Measurements from ENCODE around the gene STEAP2. TPM values are rescaled to one million over a fixed set of nuclear protein-coding genes. Genes with fewer than 3 reads are reported as not detected.

The STEAP2 gene
- total RNA-seq, 1 donor from 2014 or later: 0.49 TPM

DNA sequence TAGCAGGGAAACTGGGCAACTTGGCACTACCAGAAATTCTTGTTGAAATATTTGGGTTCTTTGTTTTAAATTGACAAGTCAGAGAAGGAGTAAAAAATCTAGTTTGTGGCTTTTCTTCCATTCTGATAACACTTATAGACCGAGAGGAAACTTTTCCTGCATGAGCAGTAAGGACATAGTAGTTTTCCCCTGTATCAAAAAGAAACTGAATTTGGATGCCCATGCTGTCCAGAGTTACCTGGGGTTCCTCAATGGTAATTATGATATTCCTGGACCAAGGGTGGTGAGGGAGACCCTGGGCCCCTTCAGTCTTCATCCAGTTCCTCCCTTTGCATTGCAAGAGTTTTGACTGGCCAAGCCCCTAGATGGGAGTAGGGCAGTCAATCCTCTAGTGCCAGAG lies 19.9 kb upstream of the STEAP2 start:
- Mint-ChIP-seq H3K36me3 (ENCODE audit: low read depth, unreplicated experiment) (no peaks in the 10 kb centered on the region), H3K27ac (ENCODE audit: unreplicated experiment) (no peak overlapping the region), H3K27me3 (ENCODE audit: unreplicated experiment) (peaks cover 2% of the 10 kb centered on the region), H3K9me3 (ENCODE audit: unreplicated experiment) (no peaks in the 10 kb centered on the region), H3K4me1 (ENCODE audit: unreplicated experiment) (no peaks in the 10 kb centered on the region), H3K4me3 (ENCODE audit: unreplicated experiment) (no peak overlapping the region)
- no peak for DNase-seq (ENCODE audit: low spot score)
- TF ChIP-seq, protein P1, sequence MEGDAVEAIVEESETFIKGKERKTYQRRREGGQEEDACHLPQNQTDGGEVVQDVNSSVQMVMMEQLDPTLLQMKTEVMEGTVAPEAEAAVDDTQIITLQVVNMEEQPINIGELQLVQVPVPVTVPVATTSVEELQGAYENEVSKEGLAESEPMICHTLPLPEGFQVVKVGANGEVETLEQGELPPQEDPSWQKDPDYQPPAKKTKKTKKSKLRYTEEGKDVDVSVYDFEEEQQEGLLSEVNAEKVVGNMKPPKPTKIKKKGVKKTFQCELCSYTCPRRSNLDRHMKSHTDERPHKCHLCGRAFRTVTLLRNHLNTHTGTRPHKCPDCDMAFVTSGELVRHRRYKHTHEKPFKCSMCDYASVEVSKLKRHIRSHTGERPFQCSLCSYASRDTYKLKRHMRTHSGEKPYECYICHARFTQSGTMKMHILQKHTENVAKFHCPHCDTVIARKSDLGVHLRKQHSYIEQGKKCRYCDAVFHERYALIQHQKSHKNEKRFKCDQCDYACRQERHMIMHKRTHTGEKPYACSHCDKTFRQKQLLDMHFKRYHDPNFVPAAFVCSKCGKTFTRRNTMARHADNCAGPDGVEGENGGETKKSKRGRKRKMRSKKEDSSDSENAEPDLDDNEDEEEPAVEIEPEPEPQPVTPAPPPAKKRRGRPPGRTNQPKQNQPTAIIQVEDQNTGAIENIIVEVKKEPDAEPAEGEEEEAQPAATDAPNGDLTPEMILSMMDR (IDR thresholded peaks at IDR 0.05; ENCODE audit: unreplicated experiment): no peak

DNA sequence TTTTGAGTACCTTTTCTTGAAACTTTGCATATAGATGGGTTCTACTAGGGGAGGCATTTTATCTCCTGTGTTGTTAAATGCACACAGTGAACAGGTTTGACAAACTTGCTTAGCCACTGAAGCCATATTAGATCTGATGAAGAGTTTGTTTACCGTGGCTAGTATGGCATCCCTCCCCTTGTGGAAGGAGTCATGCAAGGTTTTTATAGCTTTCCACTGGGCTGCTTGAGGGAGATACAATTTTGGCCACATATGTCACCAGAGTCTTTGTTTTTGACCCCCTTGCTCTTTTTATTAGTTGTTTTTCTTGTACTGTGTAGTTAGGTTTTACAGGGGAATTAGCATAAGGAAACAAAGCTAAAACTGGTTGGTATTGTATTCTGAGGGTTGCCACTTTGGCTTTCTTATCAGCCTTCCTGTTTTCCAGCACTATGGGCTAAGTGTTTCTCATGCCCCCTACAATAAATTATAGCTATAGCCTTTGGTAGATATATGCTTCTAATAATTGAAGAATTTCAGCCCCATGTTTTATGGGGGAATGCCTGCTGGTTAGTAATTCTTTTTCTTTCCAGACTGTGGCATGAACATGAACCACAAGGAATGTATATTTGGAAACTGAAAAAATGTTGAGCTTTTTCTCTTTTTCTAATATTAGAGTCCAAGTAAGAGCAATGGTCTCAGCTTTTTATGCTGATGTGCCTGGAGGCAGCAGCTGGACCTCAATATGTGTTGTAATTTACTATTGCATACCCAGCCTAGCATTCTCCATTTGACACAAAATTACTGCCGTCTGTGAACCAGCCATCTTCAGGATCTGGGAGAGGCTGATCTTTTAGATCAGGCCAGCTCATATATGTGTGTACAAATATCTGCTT lies 18.4 kb upstream of the STEAP2 start:
- DNase-seq (ENCODE audit: low spot score): no peak
- no peak overlapping the region for H3K4me3 Mint-ChIP-seq (ENCODE audit: unreplicated experiment)
- H3K27me3 Mint-ChIP-seq (ENCODE audit: unreplicated experiment): peaks cover 2% of the 10 kb centered on the region
- no peaks in the 10 kb centered on the region for H3K9me3 Mint-ChIP-seq (ENCODE audit: unreplicated experiment)
- TF ChIP-seq, protein P1 (IDR thresholded peaks at IDR 0.05; ENCODE audit: unreplicated experiment): no peak
- no peaks in the 10 kb centered on the region for H3K4me1 Mint-ChIP-seq (ENCODE audit: unreplicated experiment)
- H3K36me3 Mint-ChIP-seq (ENCODE audit: low read depth, unreplicated experiment): no peaks in the 10 kb centered on the region
- H3K27ac Mint-ChIP-seq (ENCODE audit: unreplicated experiment): no peak overlapping the region

DNA sequence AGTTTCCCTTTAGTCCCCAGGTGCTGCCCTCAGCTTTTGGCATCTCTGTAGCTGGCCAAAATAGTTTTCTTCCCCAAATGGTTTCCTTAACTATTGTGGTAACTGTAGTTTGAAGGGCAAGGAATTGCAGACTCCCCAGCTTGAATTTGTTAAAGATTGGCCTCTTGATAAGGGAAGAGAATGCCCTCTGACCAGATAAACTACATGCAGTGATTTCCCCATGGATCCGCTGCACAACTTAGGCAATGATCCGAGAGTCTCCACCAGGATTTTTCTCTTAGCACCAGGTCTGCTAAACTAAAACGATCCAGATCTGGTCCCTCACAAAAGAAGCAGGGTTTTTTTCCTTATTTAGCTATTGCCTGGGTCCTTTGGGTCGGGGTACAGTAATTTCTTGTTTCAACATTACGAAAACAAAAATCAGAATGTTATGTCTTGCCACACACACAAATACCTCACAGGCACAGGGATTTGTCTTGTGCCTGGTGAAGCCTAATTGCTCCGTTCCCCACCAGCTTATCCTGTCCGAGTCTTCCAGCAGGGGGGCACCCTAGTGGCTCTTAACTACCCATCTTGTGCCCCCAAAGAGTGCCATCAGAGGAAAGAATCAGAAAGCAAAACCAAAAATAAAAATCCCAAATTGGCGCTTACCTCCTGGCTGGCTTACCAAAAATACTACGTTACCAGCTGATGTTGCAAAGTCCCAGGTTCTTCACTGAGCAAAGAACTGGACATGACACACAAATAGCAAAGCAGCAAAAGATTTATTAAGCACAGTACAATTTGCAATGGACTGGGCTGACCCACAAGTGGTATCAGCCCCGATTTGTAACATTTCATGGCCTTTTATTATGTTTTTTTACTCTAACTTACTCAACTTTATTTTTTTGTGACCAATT lies 16.4 kb upstream of the STEAP2 start:
- TF ChIP-seq, protein P1 (IDR thresholded peaks at IDR 0.05; ENCODE audit: unreplicated experiment): no peak
- Mint-ChIP-seq H3K9me3 (ENCODE audit: unreplicated experiment) (no peaks in the 10 kb centered on the region), H3K4me1 (ENCODE audit: unreplicated experiment) (no peaks in the 10 kb centered on the region), H3K27me3 (ENCODE audit: unreplicated experiment) (peaks cover 2% of the 10 kb centered on the region), H3K27ac (ENCODE audit: unreplicated experiment) (no peak overlapping the region), H3K36me3 (ENCODE audit: low read depth, unreplicated experiment) (no peaks in the 10 kb centered on the region), H3K4me3 (ENCODE audit: unreplicated experiment) (no peak overlapping the region)
- DNase-seq (ENCODE audit: low spot score): no peak

DNA sequence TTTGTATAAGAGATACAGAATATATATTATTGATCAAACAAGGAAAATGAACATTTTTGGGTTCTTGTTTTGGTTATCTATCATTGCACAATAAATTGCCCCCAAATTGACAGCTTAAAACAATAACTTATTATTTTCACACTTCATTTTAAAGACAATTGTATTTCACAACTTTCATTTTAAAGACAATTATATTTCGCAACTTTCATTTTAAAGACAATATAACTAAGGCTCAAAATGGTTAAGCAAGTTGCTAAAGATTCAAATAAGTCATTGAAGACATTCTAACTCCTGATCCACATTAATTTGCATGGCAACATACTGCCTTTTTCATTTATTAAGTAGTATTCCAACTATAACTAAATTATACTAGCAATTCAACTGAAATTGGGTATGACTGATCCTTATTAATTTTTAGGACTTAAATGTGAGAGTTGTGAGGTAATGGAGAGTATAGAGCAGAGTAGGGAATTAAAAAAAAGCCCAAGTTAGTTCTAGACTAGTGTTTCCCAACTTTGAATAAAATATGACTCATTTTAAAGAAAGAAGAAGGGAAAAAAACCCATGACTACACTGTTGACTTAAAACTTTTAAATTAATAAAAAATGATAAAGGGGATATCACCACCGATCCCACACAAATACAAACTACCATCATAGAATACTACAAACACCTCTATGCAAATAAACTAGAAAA lies 9.9 kb upstream of the STEAP2 start:
- Mint-ChIP-seq H3K9me3 (ENCODE audit: unreplicated experiment) (no peaks in the 10 kb centered on the region), H3K36me3 (ENCODE audit: low read depth, unreplicated experiment) (no peaks in the 10 kb centered on the region), H3K27me3 (ENCODE audit: unreplicated experiment) (no peaks in the 10 kb centered on the region), H3K4me3 (ENCODE audit: unreplicated experiment) (no peak overlapping the region), H3K27ac (ENCODE audit: unreplicated experiment) (no peak overlapping the region), H3K4me1 (ENCODE audit: unreplicated experiment) (no peaks in the 10 kb centered on the region)
- DNase-seq (ENCODE audit: low spot score): no peak
- TF ChIP-seq, protein P1 (IDR thresholded peaks at IDR 0.05; ENCODE audit: unreplicated experiment): no peak

Data from endothelial cell (in vitro differentiated cells).